GM12878 (cell line): ENCODE data around the gene RELL2. TPM values are rescaled to one million over a fixed set of nuclear protein-coding genes. Genes with fewer than 3 reads are reported as not detected.

Experiments used
- CBFB ChIP-seq: IDR thresholded peaks from 2 replicates; pipeline ENCODE4 v1.6.1; 2016; ENCODE audit warnings: antibody characterized with exemption, low read depth
- EP300 ChIP-seq, 2 experiments: fragments of 150-350 bp in 1 of 2; IDR thresholded peaks; 2 replicates each; pipeline ENCODE4 v1.6.1; 2011 to 2012; ENCODE audit warnings: low read depth in 2 of 2, low read length in 2 of 2, borderline replicate concordance in 1 of 2, improper control_type of control experiment in 1 of 2, inconsistent platforms in 1 of 2; ENCODE audit not compliant: control insufficient read depth in 1 of 2
- HSF1 ChIP-seq: fragments of 150-350 bp; IDR thresholded peaks from 2 replicates; pipeline ENCODE4 v1.6.1; 2014; ENCODE audit warnings: mild to moderate bottlenecking, low read depth, low read length
- POLR2AphosphoS2 ChIP-seq: IDR thresholded peaks from 2 replicates; pipeline ENCODE4 v1.6.1; 2011; ENCODE audit warnings: low read depth, mild to moderate bottlenecking, low read length, improper control_type of control experiment, moderate library complexity
- POU2F2 ChIP-seq: IDR thresholded peaks from 3 replicates; pipeline ENCODE4 v1.6.1; 2011; ENCODE audit warnings: low read depth, mild to moderate bottlenecking, low read length, borderline replicate concordance
- RUNX3 ChIP-seq: IDR thresholded peaks from 2 replicates; pipeline ENCODE4 v1.6.1; 2012; ENCODE audit warnings: low read length, inconsistent platforms
- SPI1 ChIP-seq: IDR thresholded peaks from 2 replicates; pipeline ENCODE4 v1.6.1; 2011; ENCODE audit warnings: low read depth, mild to moderate bottlenecking, low read length, moderate library complexity, borderline replicate concordance; ENCODE audit not compliant: insufficient read depth
- YY1 ChIP-seq: IDR thresholded peaks from 2 replicates; pipeline ENCODE4 v1.6.1; 2011; ENCODE audit warnings: low read depth, mild to moderate bottlenecking, low read length
- ZNF207 ChIP-seq: fragments of 450-650 bp; IDR thresholded peaks from 2 replicates; pipeline ENCODE4 v1.6.1; 2014; ENCODE audit warnings: antibody characterized with exemption, mild to moderate bottlenecking, borderline replicate concordance
- polyA plus RNA-seq, 11 experiments: library from polyadenylated mRNA; depleted of rRNA in 4 of 11; unstranded in 6 of 11; stranded (reverse) in 5 of 11; fragments of >200 nt; fragmentation: Nextera tagmentation in 4 of 11; fragmentation: Illumina TruSeq in 1 of 11; extraction: Ambion mirVana in 4 of 11; extraction: Trizol in 1 of 11; gene quantifications; 1 replicate in 1 of 11; 2 replicates in 10 of 11; pipeline versions ENCODE4 v1.2.1 to v1.2.3, GENCODE V29; 2011 to 2016; ENCODE audit warnings: inconsistent platforms in 2 of 11, missing spikeins in 2 of 11, low read depth in 1 of 11
- total RNA-seq, 4 experiments: library from RNA; depleted of rRNA in 3 of 4; stranded (reverse); fragments of >200 nt in 3 of 4; fragmentation: Illumina TruSeq in 1 of 4; extraction: Trizol in 1 of 4; gene quantifications; 2 replicates each; pipeline versions ENCODE4 v1.2.1 to v1.2.3, GENCODE V29; 2013 to 2021

Gene RELL2
- total and polyA plus RNA-seq, 10 of the 15 experiments (the other 5 are each of a cell fraction or from before 2014, with no cell fraction given): 0.23 to 21.4 (median 7.1) TPM

GRCh38 chr5:141664733-141665461, 28.1 kb downstream of the RELL2 start (continued):
- TF ChIP-seq SPI1 (peak; percentile 95), POLR2AphosphoS2 (no peak), POU2F2 (peak; percentile 43; the same call in 1 of the 3 replicates), YY1 (peak; percentile 71; the same call in 1 of the 2 replicates), ZNF207 (peak; percentile 41; the same call in 1 of the 2 replicates), RUNX3 (peak; percentile 38; the same call in 1 of the 2 replicates), CBFB (no peak), EP300 (IDR thresholded peaks at IDR 0.05; ENCODE audit: borderline replicate concordance in 1 of 2, control insufficient read depth in 1 of 2, low read depth in 2 of 2, low read length in 2 of 2) (no peak), HSF1 (no peak)
